SK-N-MC (cell line): ENCODE results near the gene ADARB2.

Source experiments
- DNase-seq: peaks from one replicate; pipeline ENCODE4 v3.0.0-alpha.2; 2011; ENCODE audit warnings: low read depth, low spot score
- H3K27ac ChIP-seq: fragments of 200-600 bp; sonication (generic); 2 replicates; pipeline ENCODE4 v1.5.1; 2016; ENCODE audit warnings: mixed run types
- H3K36me3 ChIP-seq: fragments of 200-600 bp; sonication (generic); 2 replicates; pipeline ENCODE4 v1.6.1; 2017; ENCODE audit warnings: antibody characterized with exemption, low read length, mixed read lengths; ENCODE audit not compliant: insufficient read depth
- H3K4me3 ChIP-seq: fragments of 200-600 bp; sonication (generic); 2 replicates; pipeline ENCODE4 v1.5.1; 2016
- H3K9ac ChIP-seq: fragments of 200-600 bp; sonication (generic); 2 replicates; pipeline ENCODE4 v1.8.0; 2017; ENCODE audit warnings: mixed run types, mixed read lengths; ENCODE audit not compliant: insufficient read length
- H3K9me3 ChIP-seq: fragments of 200-600 bp; sonication (generic); 2 replicates; pipeline ENCODE4 v1.6.1; 2017; ENCODE audit warnings: low read depth, mild to moderate bottlenecking, antibody characterized with exemption, low read length, moderate library complexity, mixed read lengths
- EZH2 ChIP-seq: fragments of 200-600 bp; sonication (generic); IDR thresholded peaks from one replicate; pipeline ENCODE4 v1.6.1; 2017; ENCODE audit warnings: antibody characterized with exemption
- FOXP2 ChIP-seq: optimal IDR thresholded peaks from 2 replicates; pipeline ENCODE3; 2011; ENCODE audit warnings: mild to moderate bottlenecking, moderate library complexity; ENCODE audit not compliant: insufficient read depth; ENCODE audit errors: extremely low read length, control extremely low read depth
- POLR2AphosphoS5 ChIP-seq: IDR thresholded peaks from 2 replicates; pipeline ENCODE4 v1.6.1; 2012; ENCODE audit warnings: mild to moderate bottlenecking, low read depth, low read length, borderline replicate concordance

ADARB2 gene

DNA sequence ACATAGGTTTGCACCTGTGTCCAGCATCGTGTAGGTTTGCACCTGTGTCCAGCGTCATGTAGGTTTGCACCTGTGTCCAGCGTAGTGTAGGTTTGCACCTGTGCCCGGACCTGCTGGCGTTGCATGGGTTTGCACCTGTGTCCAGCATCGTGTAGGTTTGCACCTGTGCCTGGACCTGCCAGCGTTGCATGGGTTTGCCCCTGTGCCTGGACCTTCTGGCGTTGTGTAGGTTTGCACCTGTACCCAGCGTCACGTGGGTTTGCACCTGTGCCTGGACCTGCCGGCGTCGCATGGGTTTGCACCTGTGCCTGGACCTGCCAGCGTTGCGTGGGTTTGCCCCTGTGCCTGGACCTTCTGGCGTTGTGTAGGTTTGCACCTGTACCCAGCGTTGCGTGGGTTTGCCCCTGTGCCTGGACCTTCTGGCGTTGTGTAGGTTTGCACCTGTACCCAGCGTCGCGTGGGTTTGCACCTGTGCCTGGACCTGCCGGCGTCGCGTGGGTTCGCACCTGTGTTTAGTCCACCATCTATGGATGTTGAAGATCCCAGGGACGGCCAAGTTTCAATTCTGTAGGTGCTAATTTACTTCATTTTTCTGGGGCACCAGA is 523.2 kb downstream of the ADARB2 start:
- TF ChIP-seq EZH2 (no peak), POLR2AphosphoS5 (no peak), FOXP2 (no peak)
- no peaks in the 10 kb centered on the region for H3K36me3 ChIP-seq
- no peak overlapping the region for H3K4me3 ChIP-seq
- no peak for DNase-seq
- H3K9me3 ChIP-seq = no peaks in the 10 kb centered on the region
- no peak overlapping the region for H3K27ac ChIP-seq
- H3K9ac ChIP-seq = no peak overlapping the region

DNA sequence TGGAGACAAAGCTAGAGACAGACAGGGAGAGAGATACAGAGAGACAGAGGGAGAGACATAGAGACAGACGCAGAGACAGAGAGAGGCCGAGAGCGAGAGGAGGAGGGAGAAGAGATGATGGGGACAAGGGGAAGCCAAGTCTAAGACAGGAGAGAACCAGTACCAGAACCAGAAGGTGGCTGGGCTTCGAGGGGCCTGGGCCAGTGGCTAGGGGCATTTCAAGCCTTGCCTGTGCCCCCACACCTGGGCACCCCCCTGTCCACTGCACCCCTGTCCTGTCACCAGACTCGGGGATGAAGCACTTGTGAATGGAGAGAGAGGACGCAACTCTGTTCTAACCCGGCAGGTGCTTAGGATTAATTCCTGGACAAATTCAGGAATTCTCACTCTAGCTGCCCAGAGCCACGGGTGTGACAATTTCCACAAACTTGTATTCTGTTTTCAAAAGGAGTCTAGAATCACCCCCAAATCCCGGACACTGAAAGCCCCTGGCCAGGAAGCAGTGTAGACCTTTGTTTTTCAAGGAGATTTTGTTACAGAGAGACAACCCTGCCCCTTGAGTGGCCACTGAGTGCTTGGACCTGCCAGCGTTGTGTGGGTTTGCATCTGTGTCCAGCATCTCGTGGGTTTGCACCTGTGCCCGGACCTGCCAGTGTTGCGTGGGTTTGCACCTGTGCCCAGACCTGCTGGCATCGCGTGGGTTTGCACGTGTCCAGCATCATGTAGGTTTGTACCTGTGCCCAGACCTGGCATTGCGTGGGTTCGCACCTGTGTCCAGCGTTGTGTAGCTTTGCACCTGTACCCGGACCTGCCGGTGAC is 523.9 kb downstream of the ADARB2 start:
- Histone ChIP-seq H3K9ac (no peak overlapping the region), H3K4me3 (no peak overlapping the region), H3K27ac (no peak overlapping the region), H3K9me3 (no peaks in the 10 kb centered on the region), H3K36me3 (no peaks in the 10 kb centered on the region)
- DNase-seq = no peak
- no peak for TF ChIP-seq POLR2AphosphoS5

DNA sequence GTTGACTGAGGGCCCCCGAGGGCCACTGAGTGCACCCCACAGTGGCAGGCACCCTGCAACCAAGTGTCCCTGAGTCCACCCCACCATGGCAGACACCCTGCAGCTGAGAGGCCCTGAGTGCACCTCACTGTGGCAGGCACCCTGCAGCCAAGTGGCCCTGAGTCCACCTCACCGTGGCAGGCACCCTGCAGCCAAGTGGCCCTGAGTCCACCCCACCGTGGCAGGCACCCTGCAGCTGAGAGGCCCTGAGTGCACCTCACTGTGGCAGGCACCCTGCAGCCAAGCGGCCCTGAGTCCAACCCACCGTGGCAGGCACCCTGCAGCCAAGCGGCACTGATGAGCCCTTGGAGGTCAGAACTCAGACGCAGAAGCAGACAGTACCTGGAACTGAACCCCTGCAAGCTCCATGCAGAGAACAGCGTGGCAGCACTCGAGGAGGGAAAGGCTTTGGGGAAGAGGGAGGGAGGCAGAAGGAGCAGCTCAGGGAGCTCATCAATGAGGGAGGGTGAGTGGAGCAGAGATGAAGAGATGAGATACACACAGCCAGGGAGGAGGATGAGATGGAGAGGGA is 524.7 kb downstream of the ADARB2 start:
- no peak for TF ChIP-seq FOXP2
- no peak for TF ChIP-seq POLR2AphosphoS5
- no peak for TF ChIP-seq EZH2
- Histone ChIP-seq H3K9me3 (no peaks in the 10 kb centered on the region), H3K9ac (no peak overlapping the region), H3K36me3 (no peaks in the 10 kb centered on the region), H3K27ac (no peak overlapping the region), H3K4me3 (no peak overlapping the region)
- no peak for DNase-seq

DNA sequence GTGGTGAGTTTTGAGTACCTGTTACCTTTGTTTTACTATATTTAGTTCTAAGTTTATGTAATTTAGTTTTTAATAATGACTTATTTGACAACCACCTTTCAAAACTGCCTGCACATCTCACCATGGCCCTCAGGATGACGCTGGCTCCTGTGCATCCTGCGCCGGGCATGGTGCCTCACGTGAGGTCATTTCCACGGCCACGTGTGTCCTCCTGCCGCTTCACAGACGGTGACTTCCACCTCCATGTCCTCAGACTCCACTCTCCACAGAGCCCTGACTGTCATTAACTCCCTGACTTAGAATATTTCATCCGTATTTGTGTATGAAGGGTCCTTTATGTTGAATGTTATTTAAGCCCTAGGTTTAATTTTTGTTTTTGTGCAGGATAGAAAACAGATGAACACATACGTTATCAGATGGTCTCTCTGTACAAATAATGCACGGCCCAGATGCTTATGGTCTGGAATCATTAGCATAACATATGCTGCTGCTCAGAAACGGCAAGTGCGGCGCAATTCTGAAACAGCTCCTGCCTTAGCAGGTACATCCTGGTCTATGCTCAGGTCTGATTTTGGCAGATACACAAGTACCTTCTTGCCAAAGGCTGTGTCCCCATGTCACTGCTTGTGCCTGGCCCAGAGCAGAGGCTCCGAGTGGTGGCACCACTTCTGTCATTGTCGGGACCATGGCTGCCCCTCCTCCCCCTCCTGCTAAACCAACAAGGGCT is 525.3 kb downstream of the ADARB2 start:
- Histone ChIP-seq H3K9ac (no peak overlapping the region), H3K4me3 (no peak overlapping the region), H3K36me3 (no peaks in the 10 kb centered on the region), H3K9me3 (no peaks in the 10 kb centered on the region), H3K27ac (no peak overlapping the region)
- no peak for TF ChIP-seq FOXP2
- TF ChIP-seq POLR2AphosphoS5 = no peak
- TF ChIP-seq EZH2 = no peak
- no peak for DNase-seq

DNA sequence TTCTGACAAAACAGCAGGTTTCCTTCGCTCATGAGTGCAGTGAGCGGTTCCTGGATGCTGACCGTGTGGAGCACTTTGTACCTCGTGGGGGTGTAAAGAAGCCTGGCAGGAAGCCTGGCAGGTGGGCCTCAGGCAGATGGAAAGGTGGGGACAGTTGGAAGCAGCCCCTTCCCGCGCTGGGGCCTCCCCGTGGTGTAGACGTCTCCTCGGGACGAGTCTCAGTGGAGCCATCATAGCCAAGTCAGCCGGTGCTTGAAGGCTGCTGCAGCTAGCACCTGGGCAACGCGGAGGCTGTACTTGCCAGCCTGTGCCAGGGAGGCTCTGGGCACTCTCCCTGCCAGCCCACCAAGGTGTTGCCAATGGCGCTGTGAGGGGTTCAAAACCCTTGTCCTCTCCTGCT is 526.7 kb downstream of the ADARB2 start:
- no peak for DNase-seq
- Histone ChIP-seq H3K27ac (no peak overlapping the region), H3K4me3 (no peak overlapping the region), H3K9ac (no peak overlapping the region), H3K36me3 (no peaks in the 10 kb centered on the region), H3K9me3 (no peaks in the 10 kb centered on the region)
- TF ChIP-seq EZH2 = no peak
- no peak for TF ChIP-seq FOXP2
- no peak for TF ChIP-seq POLR2AphosphoS5

DNA sequence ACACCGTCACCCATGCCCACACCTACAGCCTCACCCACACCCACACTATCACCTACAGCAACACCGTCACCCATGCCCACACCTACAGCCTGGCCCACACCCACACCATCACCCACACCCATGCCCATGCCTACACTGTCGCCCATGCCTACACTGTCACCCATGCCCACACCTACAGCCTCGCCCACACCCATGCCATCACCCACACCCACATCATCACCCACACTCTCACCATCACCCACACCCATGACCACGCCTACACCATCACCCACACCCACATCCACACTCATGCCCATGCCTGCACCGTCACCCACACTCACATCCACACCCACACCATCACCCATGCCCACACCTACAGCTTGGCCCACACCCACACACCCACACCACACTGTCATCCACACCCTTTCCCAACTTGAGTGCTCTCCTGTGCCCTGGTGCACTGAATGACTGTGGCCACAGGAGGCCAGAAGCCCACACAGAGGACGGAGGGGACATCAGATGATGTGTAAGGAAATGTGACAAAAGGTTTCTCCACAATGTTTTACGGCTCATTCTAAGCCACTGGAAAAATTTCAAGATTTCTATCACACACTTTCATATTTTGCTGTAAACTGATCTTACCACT is 527.9 kb downstream of the ADARB2 start:
- DNase-seq = no peak
- TF ChIP-seq FOXP2 (no peak), EZH2 (no peak), POLR2AphosphoS5 (no peak)
- H3K36me3 ChIP-seq = no peaks in the 10 kb centered on the region

DNA sequence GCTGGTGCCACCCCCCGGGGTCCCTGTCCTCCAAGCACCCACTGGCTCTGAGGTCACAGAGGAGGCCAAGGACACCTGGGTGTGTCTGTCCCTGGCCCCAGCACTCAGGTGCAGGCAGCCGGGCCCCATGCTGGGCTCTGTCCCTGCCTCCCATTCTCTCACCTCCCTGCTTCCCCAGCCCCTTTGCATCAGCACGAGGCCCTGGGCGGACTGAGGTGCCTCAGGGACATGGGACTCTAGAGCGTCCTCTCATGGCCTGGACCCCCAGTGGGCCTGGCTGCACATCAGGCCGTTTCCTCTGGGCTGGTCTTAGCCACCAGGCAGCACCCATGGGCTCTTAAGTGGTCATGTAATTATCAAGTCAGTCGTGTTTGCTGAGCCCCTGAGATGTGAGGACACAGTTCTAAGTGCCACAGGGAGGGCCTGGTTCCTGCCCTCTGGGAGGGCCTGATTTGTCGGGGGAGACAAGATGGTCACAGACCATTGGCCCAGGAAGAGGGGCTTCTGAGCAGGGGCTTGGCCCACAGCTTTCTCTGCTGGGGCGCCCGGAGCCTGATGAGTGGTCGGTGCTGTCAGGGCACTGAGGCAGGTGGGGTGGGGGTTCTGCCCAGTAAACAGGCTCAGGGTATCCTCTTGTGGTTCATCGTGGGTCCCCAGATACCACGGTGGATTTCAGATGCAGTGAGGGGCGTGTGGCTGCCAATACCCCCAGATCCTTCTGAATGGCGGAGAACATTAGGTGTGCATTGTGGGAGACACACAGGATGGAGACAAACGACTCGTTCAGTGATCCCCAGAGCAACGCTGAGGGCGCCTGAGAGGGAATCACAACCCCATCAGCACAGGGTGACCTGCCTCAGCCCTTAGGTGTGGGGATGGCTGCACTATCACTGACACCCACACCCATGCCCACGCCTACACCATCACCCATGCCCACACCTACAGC is 528.7 kb downstream of the ADARB2 start:
- H3K36me3 ChIP-seq = no peaks in the 10 kb centered on the region
- no peaks in the 10 kb centered on the region for H3K9me3 ChIP-seq
- no peak overlapping the region for H3K27ac ChIP-seq
- H3K4me3 ChIP-seq = no peak overlapping the region
- no peak for TF ChIP-seq EZH2
- no peak for TF ChIP-seq FOXP2
- TF ChIP-seq POLR2AphosphoS5 = no peak
- no peak overlapping the region for H3K9ac ChIP-seq
- DNase-seq = no peak

More for the DNA sequence above, 527.9 kb downstream of the ADARB2 start:
- no peak overlapping the region for H3K4me3 ChIP-seq
- no peak overlapping the region for H3K9ac ChIP-seq
- no peak overlapping the region for H3K27ac ChIP-seq
- H3K9me3 ChIP-seq = no peaks in the 10 kb centered on the region
